Dedifferentiated amniotic fluid mesenchymal stem cell (primary cell): ENCODE measurements around the gene RPGR.

Source experiments
- DNase-seq: peaks from one replicate; pipeline ENCODE4 v3.0.0-alpha.2; 2016; ENCODE audit errors: extremely low spot score

The RPGR gene

GRCh38 chrX:38256019-38256418, 71.3 kb downstream of the RPGR start:
- no peak for DNase-seq

- no peak for DNase-seq
Observed at GRCh38 chrX:38249965-38250364, 77.3 kb downstream of the RPGR start.

- DNase-seq: no peak
Observed at GRCh38 chrX:38247051-38247450, 80.3 kb downstream of the RPGR start.

GRCh38 chrX:38240541-38240940, 86.8 kb downstream of the RPGR start:
- no peak for DNase-seq

- DNase-seq: no peak
Observed at GRCh38 chrX:38236901-38237615, 90.3 kb downstream of the RPGR start.

GRCh38 chrX:38233891-38234667, 93.2 kb downstream of the RPGR start:
- DNase-seq: peak; percentile 29

GRCh38 chrX:38232079-38232686, 95.1 kb downstream of the RPGR start:
- no peak for DNase-seq

- DNase-seq: no peak
Observed at GRCh38 chrX:38225093-38225492, 102.2 kb downstream of the RPGR start.

GRCh38 chrX:38224160-38224559, 103.1 kb downstream of the RPGR start:
- no peak for DNase-seq

- no peak for DNase-seq
Observed at GRCh38 chrX:38221391-38221929, 105.8 kb downstream of the RPGR start.

GRCh38 chrX:38220415-38221390, 106.6 kb downstream of the RPGR start, which contains the start of gene SRPX:
Gene SRPX (minus strand): TSS chrX:38220871. CDS start chrX:38220792, 79 bp downstream.
- no peak for DNase-seq

GRCh38 chrX:38220024-38220414, 107.3 kb downstream of the RPGR start:
- peak; percentile 58 for DNase-seq
